GM21515 (cell line): ENCODE results near the gene TBX2.

Experiments used
- ATAC-seq: cut with Tn5 transposase; IDR thresholded peaks from one replicate; pipeline ENCODE4 v1.9.1; 2021; ENCODE audit not compliant: unreplicated experiment

The TBX2 gene

DNA sequence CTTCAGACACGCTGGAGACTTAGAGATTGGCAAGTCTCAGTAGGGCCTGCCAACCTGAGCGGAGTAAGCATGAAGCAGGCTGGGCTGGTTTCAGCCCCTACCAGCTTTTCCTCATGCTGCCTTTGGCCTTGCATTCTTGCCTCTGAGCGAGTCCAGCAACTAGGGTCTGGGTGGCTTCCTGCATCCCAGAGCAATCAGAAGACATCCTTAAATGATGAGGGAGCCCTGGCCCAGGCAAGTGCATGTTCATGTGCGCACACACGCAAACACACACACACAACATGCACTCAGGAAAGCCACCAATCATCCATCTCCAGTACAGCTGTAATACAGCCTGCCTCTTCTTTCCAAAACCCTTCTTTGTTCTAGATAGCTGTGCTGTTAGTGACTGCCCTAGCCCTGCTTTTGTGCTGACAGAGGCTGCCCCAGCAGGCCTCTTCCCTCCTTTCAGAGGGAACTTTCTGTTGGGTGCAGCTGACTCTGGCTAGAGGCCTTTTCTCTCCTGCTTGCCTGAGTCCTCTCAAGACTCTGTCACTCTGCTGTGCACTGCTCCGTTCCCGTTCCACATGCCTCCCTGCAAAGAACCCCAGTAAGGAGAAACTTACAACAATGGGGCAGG, 30.7 kb upstream of the TBX2 start:
- no peak for ATAC-seq

DNA sequence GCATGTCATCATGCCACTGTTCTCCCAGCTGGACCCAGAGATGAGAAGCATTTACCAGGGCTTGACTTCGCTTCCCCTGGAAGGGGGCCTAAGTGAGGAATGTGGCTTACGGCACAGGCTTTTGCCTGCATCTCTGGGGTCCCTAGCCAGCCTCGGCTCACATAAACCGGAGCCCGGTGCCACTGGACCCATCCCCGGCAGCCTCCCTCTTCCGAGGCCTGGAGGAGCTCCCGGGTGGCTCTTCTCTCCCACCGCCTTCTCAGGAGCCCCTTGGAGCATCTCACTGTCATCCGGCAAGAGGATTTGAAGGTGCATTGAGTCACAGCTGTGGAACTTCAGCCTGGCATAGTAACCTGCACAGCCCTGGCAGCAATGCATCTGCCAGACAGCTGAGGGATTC, 29.9 kb upstream of the TBX2 start:
- no peak for ATAC-seq

DNA sequence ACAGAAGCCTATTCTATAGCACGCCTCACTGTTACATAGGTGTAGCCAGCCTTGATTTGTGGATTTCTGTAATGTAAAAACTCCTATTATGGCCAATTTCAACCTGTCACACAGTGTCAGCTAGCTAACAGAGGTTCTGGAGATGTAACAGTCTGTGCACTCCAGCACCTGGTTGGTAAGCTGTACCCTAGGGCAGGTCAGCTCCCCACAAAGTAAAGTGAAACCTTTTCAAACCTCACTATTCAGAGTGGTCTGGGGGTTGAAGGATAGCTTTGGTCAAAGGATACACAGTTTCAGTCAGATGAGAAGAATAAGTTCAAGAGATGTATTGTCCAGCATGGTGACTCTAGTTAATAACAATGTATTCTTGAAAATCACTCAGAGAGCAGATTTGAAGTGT, 28.5 kb upstream of the TBX2 start:
- ATAC-seq: no peak

DNA sequence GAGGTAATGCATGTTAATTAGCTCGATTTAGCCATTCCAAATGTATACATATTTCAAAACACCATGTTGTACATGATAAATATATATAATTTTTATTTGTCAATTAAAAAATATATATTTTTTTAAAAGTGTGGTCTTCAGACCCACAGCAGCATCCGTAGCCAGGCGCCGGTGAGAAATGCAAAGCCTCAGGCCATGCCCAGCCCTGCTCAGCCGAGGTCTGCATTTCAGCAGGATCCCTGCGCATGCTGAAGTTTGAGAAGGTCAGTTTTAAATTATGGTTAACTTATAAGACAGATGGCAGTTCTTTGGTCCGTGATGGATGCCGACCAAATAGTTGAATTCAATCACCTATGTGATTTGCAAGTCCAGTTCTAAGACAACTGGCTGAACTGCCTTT, 28.0 kb upstream of the TBX2 start:
- no peak for ATAC-seq

DNA sequence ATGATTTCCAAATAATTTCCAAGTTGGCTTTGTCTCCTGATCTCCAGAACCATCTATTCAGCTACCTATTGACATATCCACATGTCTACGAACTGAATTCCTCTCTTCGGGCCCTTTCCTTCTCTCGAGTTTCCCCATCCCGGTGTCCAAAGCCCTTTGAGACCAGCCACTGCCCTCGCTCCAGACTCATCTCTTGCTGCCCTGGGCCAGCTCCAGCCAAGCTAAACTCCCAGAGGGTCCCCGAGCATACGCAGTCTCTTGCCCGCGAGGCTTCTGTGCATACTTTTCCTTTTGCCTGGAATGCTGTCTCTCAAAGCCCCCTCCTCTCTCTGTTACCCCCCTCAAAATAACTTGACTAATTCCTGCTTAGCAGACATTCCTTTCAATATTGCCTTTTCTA, 27.2 kb upstream of the TBX2 start:
- no peak for ATAC-seq

DNA sequence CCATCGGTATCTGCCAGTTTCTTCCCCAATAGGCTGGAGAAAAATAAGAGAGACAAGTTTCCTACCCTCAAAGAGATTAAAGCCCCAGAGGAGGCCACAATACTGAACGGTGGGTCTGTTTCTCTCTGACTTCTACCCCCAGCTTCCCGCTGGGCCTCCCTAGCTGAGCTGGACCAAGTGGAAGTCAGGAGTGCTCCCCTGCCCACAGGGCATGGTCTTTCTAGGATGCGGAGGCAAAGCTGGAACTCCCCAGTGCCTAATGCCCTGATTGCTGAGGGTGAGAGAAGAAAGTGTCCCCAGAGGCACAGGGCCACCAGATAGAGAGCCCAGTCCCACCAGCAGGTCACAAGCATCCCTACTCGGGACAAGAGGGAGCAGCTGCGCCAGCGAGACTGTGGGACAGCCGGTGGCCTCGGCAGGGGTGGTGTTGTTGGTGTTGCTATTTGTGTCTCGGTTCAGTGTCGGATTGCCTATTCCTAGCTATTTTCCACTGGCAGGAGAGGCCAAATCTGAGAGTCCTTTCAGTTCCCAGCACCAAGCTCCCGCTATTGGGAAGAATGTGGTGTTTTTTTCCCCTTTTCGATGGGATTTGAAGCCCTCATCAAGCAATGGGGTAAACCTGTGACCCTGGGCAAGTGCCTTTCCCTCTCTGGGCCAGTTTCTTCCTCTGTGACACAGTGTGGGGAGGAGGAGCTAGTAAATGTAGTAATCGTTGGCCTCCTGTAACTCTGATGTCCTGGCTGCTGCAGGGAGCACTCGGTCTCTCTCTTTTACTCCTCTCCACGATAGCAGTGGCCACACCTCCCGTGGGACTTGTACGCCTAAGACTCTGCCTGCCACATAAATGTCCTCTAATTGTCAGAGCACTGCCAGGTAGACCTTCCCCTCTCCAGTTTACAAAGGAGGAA, 22.5 kb upstream of the TBX2 start:
- ATAC-seq: no peak

DNA sequence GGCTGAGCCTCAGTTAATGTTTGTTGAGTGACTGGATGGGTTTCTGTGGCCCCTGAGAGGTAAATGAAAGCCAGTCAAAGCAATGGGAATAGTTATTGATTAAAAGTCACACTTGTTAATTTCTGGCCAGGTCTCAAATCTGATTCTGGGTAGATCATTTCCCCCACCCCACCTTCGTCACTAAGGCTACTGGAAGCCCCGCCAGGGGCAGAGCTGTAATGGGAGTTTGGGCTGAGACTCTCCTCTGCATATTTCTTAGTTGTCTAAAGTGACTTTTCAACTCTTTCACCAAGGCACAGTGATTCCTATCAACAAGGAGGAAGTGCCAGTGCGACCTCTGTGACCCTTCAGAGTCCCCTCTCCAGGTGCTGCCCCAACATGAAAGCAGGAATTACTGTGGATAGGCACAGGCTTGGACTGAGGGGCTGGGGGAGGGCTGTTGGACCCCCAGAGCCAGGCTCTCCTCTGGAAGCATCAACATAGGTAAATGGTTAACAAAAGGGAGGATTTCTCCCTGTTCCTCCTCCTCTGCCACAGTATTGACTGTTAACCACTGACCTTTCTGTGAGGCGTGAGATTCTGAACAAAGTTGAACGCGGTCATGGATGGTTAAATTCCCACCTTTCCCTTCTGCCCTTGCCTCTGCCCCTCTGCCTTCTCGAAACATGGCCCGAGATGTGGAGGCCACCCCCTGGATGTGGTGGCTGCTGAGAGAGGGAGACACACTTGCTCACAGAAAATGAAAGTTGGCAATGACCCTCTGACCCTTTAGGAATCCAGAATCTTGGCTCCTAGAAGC, 20.8 kb upstream of the TBX2 start:
- ATAC-seq: no peak

DNA sequence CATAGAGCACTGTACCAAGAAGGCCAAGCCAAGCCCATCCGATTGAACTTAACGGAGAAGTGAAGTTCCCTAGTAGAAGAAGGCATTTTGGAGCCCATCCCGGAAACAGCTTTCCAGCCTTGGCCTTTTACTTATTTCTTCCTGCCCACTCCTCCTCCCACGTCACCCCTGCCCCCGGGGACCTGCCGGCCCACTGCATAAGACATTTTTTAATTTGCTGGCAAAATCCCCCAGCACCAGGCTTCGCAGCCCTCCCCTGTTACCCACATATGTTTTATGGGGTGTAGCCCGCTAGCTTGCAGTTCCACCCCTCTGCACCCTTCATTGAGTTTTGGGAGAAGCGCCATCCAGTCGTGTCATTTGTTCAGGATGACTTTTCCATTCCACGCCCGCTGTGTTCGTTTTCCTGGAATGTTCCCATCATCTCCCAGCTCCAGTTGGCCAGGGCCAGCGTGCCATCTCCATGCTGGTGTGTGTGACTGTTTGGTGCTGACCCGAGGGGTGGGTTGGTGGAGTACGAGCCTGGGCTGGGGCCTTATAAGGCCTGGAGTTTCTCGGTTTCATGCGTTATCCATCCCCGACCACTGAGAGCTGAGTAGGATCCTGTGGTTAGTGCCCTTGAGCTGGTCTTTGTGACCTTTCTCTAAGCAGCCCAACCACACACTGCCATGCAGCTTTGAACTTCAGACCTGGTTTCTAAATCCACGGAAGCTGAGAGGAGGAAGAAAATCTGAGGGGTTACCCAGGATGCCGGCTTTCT, 20.0 kb upstream of the TBX2 start:
- no peak for ATAC-seq

DNA sequence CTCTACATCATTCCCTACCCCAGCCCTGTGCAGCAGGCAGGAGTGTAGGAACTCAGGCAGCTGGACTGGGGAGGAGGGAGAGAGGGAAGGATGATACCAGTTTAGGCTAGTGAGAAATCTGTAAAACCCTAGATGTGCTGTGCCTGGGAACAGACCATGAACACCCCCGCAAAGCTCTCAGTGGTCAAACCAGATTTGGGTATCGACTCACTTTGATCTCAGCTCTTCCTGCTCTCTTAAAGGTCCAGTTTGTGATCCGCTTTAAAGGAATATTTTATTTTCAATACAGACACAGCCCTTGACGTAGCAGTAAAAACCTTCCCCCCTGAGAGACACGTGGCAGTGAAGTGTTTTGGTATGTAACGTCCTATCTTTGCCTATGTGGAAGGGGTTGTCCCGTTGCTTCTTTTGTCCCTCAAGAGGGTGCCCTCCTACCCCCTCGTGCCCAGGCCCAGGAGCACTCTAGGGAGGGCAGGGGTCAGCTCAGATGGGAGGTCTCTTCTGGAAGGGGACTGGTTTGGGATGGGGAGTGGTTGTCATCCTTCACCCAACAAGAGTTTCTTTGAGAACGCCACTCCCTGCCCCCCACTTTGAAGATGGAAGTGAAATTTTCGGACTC, 19.3 kb upstream of the TBX2 start:
- ATAC-seq: no peak

DNA sequence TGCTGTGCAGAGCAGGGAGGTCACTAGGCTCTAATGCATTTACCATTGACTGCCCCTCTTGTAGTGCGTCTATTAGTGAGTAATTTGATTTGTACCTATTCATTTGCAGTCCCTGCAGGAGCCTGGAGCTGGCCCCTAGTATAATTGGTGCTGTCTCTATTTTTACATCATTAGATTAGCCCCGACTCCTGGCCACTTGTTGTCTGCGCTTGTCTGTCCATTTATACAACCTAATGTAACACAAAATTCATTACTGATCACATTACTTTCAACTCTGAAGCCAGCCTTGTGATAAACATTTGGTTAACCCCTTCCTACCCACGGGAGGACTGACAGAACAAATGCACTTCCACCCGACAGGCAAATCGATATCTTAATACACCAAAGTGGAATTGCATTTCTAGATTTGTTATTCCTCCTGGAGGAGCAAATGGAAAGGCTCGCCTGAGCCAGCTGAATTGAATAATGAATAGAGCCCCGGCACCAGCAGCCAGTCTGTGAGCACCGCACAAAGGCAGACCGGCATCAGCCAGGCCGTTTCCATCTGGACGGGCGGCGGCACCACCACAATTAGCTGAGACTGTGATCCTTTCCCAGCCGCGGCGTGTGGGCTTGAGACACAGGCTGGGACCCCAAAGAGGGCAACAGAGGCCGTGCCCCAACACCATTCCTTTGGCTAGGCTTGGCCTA, 18.7 kb upstream of the TBX2 start:
- no peak for ATAC-seq

DNA sequence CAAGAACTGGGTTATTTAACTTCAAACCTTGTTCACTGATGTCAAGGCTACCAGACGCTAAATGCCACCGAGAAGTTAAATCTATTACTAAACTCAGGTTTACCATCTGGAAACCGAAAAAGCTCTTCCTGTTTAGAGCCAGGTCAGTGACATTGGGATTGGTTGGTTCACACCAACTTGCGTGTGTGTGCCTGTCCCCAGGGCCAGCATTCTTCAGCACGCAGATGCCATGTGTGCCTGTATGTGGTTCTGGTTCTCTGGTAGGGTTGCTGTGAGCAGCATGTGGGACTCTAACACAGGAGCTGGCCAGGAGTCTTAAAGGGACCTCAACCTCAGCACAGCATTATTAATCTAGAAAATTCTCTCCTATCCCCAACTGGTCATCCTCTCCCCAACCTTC, 18.1 kb upstream of the TBX2 start:
- no peak for ATAC-seq

DNA sequence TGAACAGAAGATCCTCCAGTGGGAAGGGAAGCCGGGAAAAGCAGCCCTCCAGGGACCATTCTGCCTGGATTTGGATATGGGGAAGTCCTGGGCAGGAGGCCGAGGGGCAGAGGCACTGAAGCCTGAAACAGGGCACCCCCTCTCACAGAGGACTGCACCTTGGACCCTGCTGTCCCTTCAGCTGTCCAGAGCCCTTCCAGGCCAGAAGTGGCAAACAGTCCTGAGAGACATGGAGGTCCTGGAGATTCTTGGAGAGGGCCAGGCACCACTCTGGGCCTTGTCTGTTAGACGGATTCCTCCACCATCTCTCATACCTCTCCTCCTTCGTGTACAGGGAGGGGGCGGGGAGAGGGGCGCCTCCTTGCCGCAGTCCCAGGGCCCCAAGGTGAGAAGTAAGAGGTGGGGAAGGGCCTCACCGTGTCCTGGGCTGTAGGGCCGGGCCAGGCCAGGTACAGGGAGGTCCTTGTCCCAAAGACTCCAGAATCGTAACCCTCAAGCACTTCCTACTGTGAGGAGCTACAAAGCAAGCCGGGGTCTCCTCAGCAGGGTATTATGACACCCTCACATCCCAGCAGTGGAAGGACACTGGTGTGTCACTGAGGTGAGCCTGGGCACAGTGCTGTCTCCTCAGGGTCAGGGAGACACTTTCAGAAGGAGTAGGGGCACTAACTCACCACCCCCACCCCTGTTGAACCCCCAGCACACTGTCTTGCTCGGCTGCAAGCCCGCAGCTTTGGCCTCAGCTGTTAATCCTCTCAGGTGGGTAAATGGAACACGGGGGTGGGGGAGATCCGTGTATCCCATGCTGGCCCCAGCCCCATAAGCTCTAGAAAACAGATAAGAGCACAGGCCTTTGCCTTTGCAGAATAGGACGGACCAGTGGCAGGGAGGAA, 16.6 kb upstream of the TBX2 start:
- no peak for ATAC-seq

DNA sequence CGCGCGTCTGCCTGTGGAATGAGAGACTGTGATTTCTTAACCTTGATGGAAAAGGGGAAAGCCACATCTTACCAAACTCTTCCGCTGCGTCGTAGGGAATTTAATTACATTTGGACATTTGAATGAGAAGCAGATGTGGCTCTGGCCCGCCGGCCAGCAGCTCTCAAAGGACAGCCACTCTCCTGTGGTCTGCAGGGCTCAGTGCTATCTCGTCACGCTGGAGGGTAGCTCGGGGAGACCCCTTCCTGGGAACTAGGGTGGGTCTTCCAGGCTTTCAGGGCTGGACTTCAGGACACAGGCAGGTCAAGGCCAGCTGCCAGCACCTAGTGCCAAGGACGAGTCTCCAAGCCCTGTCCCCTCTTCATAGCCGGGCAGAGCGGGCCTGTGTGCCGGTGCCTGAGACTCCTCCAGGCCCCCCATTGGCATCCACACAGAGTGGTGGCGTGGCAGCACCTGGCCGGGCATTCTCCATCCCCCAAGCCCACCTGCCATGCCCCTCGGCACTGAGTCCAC, 15.9 kb upstream of the TBX2 start:
- ATAC-seq: no peak

DNA sequence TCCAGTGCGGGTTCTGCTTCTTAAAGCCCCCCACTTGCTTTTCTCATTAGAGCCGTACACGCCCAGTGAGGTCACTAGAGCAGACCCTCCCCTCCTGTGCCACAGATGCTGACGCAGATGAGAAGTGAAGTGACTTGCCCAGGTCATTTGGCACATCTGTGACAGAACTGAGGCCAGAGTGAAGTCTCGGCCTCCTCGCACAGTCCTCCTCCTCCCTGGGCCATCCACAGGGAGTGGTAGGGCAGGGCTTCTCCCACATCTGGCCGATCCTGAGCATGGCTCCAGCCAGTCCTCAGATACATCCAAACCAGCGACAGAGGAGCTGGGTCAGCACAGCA, 15.3 kb upstream of the TBX2 start:
- no peak for ATAC-seq

DNA sequence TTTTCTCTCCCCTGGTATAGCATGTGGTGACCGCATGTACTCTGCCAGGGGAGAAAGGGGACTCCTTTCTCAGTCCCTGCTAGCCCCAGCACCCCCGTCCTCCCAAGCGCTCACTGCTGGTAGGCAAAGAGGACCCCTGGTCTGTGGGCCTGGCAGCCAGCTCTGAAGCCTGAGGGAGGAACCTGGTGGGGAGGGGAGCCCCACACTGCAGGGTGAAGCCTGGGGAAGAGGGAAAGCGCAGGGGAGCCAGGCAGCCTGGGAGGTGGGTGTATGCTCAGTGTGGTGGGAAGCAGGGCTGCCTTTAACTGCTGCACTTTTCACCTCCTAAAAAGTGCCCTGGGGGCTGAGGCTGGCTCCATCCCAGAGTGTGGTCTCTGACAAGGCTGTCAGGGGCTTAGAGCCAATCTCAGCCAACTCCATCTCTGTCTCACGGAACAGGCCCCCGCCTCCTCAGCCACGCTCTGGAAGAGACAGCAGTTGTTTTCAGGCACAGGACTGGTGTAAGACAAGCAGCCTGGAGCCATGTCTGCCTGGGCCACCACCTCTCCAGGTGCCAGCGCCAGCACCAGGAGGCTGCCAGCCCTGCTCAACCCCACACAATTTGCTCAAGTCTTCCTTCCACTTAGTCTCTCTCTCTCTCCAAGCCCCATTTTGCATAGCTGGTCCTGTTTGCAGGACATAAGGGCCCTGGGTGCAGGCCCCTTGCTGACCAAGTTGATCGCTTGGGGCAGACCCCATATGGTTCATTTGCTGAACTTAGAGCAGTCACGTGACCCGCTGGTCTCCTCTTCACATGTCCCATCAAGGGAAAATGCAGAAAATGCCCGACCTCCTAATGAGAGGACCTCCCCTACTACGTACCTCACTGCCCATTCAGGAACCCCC, 14.7 kb upstream of the TBX2 start:
- ATAC-seq: no peak

DNA sequence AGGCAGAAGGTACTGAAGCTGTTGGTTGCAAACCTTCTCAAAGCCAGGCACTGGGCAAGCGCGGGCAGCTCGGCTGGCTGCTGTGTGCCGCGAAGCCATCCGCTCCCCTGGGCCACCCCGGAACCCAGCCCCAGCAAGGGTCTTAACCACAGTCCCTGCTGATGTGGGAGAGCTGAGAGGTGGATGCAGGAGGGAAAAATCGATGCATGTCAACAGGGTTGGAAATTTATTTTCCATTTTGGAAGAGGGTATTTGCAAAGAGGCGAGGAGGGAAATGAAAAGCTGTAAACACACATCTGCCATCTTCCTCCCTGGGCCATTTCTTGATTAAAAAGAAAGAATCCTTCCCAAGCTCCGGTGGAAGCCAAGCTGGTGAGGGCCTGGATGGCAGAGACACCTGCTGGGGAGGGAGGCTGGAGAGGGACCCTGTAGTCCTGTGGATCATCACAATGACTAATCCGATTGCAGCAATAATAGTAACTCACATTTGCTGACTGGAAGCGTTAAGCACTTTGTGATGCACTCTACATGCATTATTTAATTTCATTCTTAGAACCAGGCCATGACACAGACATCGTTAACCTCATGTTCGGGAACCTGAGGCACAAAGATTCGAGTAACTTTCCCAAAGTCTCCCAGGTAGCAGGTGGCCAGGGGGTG, 13.9 kb upstream of the TBX2 start:
- no peak for ATAC-seq

DNA sequence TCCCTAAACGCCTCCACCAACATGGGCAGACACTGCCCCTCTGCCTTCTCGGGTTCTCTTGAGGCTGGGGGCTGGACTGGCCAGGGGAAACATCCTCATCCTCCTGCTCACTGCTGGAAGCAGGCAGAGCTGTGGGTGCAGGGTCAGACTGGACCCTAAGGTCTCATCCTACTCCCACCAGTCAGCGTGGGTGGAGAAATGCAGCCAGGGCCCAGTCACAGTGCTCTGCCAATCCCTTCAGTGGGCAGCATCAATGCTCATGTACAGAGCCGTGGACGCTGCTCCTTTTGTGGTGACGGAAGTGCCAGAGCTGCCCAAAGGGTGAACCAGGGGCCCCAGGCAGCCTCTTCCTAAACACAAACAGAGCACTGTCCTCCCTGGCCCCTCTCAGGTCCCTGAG, 13.4 kb upstream of the TBX2 start:
- no peak for ATAC-seq

DNA sequence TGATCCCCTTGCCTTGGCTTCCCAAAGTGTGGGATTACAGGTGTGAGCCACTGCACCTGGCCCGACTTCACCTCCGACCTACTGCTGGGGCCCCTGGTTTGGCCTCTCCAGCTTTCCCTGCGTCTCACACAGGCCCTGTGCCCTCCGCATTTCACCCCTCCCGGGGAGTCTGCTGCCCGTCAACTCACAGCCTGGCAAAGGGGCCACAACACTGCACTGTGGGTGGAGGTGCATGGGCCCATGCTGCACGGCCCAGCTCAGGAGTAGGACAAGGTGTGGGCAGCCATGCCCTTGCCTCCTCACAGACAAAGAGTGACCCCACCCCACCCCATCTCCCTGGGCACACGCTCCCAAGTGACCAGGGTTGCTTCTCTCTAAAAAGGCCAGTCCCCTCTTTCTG, 12.6 kb upstream of the TBX2 start:
- ATAC-seq: no peak
